Activated CD4-positive, alpha-beta T cell treated with anti-CD3 and anti-CD28 coated beads, Interleukin-2, amount 10 ng/mL, durations not matched to agents 24 days and 14 days (primary cell): ENCODE data around the gene UGT2B11. TPM values are rescaled to one million over a fixed set of nuclear protein-coding genes. Genes with fewer than 3 reads are reported as not detected.
"Not testable (repeated sequence)": the region's sequence is repeated elsewhere in the genome, so short reads cannot be mapped to it uniquely, and the experiment has no call there.

Experiments
- DNase-seq: peaks from one replicate; pipeline ENCODE4 v3.0.0; 2022
- H3K27ac Mint-ChIP-seq: one replicate; pipeline ENCODE4 v1.8.0; 2022; ENCODE audit warnings: mild to moderate bottlenecking, mixed read lengths
- H3K27me3 Mint-ChIP-seq: one replicate; pipeline ENCODE4 v1.8.0; 2022; ENCODE audit warnings: mixed read lengths
- H3K36me3 Mint-ChIP-seq: one replicate; pipeline ENCODE4 v1.8.0; 2022; ENCODE audit warnings: low read depth, mild to moderate bottlenecking, mixed read lengths
- H3K4me1 Mint-ChIP-seq: one replicate; pipeline ENCODE4 v1.8.0; 2021; ENCODE audit warnings: mixed read lengths
- H3K4me3 Mint-ChIP-seq: one replicate; pipeline ENCODE4 v1.8.0; 2022; ENCODE audit warnings: mild to moderate bottlenecking, moderate library complexity, mixed read lengths
- H3K9me3 Mint-ChIP-seq: one replicate; pipeline ENCODE4 v1.8.0; 2021; ENCODE audit warnings: mixed read lengths
- intact Hi-C: fragments of 100-400 bp; cut with micrococcal nuclease; formaldehyde crosslinking; loops from one replicate; pipeline ENCODE4 v1.15.1; 2023
- total RNA-seq: library from RNA; stranded (reverse); gene quantifications from 2 replicates; pipeline ENCODE4 v1.2.3, GENCODE V29; 2022

Gene UGT2B11
- not detected in 2 replicates for total RNA-seq

DNA sequence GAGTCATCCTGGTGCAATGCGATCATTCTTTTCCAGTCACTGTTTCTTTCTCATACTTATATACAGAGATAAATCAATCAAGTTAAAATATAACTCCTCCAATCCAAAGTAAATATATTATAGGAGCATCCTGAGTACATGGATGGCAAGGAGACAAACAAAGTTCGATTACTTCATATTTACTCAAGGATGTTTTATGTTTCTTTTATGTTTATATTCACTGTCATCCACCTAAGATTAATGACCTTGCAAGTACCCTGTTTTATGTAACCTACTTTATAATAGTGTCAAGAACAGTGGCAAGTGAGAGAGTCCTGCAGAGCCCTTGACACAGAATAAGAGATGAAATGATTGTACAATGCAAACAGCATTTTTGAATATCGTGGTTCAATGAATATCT, at the start of gene UGT2B11:
UGT2B11 (minus strand) TSS at position 33 of the 400 bp plus-strand sequence; CDS start at position 7, 26 bp downstream.
- H3K36me3 Mint-ChIP-seq = no peaks in the 10 kb centered on the region
- H3K4me1 Mint-ChIP-seq = no peaks in the 10 kb centered on the region
- no peak within 1 kb of the TSS for H3K4me3 Mint-ChIP-seq
- intact Hi-C loops = no loop called here
- H3K27me3 Mint-ChIP-seq = no peaks in the 10 kb centered on the region
- DNase-seq = no peak
- H3K27ac Mint-ChIP-seq = no peak within 1 kb of the TSS
- H3K9me3 Mint-ChIP-seq = no peaks in the 10 kb centered on the region

DNA sequence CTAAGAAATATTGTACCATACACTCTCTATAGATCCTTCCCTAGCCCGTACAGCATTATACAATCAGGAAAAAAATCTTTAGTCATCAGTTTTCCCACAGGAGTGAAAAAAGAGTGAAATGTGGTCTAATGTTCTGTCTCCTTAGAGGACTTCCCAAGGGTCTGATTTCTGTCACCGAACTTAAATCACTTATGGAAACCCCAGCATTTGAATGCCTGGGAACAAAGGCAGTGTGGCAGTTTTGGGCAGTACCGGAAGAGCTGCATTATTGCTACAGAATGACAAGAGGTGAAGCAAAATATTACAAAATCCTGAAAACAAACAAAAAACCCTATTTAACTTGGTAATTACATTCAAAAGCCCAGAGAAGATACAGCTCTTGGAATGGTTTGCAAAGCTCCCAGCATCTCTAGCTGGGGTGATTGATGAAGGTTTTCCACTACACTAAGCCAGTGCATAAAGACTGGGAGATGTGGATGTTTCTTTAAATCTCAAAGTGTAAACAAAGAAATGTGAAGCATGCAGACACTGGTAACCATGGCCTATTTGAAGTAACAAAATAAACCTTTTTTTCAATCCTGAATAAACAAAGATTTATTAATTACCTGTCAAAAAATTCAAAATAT, 38.7 kb upstream of the UGT2B11 start:
- H3K4me3 Mint-ChIP-seq, DNase-seq, H3K4me1 Mint-ChIP-seq, H3K36me3 Mint-ChIP-seq, H3K27me3 Mint-ChIP-seq, H3K9me3 Mint-ChIP-seq, H3K27ac Mint-ChIP-seq, intact Hi-C loops: not testable (repeated sequence)

DNA sequence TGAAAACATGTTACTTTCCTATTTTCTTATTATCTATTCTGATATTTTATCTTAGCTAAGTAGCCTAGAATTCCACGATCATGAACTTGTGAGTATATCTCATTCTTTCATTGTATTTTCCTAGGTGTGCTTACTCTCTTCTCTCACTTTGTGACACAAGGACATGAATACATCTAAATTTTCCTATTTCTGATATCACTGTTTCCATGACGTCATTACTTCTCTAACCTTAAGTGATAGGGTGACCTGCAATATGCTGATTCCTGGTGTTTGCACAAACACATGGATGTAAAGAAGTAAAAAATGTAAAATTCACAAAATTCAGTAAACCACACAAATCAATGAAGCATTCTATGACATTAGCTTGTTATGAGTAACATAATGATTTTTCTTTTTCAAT, 36.3 kb upstream of the UGT2B11 start:
- H3K27me3 Mint-ChIP-seq, DNase-seq, H3K4me3 Mint-ChIP-seq, H3K36me3 Mint-ChIP-seq, H3K4me1 Mint-ChIP-seq, H3K27ac Mint-ChIP-seq, H3K9me3 Mint-ChIP-seq, intact Hi-C loops: not testable (repeated sequence)

DNA sequence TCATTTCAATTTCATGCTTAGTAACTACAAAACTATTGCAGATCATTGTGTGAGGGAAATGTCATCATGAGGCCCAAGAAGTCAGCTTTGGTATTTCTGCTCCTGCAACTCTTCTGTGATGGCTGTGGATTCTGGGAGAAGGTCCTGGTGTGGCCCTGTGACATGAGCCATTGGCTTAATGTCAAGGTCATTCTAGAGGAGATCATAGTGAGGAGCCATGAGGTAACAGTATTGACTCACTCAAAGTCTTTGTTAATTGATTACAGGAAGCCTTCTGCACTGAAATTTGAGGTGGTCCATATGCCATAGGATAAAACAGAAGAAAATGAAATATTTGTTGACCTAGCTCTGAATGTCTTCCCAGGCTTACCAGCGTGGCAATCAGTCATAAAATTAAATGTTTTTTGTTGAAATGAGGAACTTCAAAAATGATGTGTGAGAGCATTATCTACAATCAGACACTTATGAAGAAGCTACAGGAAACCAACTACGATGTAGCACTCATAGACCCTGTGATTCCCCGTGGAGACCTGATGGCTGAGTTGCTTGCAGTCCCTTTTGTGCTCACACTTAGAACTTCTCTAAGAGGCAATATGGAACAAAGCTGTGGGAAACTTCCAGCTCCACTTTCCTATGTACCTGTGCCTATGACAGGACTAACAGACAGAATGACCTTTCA, 28.2 kb upstream of the UGT2B11 start:
- intact Hi-C loops, H3K9me3 Mint-ChIP-seq, H3K27me3 Mint-ChIP-seq, H3K4me3 Mint-ChIP-seq, DNase-seq, H3K27ac Mint-ChIP-seq, H3K4me1 Mint-ChIP-seq, H3K36me3 Mint-ChIP-seq: not testable (repeated sequence)

DNA sequence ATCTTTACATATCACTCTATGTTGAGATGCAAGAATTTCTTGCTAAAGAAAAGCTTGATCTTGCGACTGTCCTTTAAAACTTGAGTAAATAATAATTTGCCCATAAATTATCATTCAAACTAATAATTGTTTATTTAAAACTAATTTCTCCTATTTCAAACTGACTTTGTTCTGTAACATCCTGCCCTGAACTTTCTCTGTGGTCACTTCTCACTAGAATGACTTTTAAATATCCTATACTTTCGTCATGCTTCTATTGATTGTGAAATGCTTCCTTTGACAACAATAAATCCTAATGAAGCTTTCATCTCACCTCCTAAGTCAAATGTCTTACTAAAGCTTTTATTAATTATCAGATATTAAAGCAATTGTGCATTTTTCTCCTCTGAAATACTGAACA, 27.2 kb upstream of the UGT2B11 start:
- H3K9me3 Mint-ChIP-seq, H3K27me3 Mint-ChIP-seq, H3K4me3 Mint-ChIP-seq, H3K36me3 Mint-ChIP-seq, intact Hi-C loops, H3K4me1 Mint-ChIP-seq, H3K27ac Mint-ChIP-seq, DNase-seq: not testable (repeated sequence)

DNA sequence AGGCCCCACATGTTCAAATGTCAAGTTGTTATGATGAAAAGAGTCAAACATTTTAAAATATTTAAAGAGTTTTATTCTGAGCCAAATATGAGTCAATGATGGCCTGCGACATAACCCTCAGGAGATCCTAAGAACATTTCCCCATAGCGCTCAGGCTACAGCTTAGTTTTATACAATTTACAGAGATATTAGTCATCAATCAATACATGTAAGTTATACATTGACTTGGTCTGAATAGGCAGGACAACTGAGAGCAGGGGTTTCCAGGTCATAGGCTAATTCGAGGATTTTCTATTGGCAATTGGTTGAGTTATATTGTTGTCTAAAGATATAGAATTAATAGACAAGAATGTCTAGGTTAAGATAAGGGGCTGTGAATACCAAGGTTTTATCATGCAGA, 26.2 kb upstream of the UGT2B11 start:
- H3K4me3 Mint-ChIP-seq, intact Hi-C loops, H3K27ac Mint-ChIP-seq, H3K36me3 Mint-ChIP-seq, H3K4me1 Mint-ChIP-seq, H3K27me3 Mint-ChIP-seq, H3K9me3 Mint-ChIP-seq, DNase-seq: not testable (repeated sequence)

GRCh38 chr4:69239557-69240168, 25.1 kb upstream of the UGT2B11 start:
- intact Hi-C loops = no loop called here
- no peak overlapping the region for H3K27ac Mint-ChIP-seq
- no peaks in the 10 kb centered on the region for H3K4me1 Mint-ChIP-seq
- no peak overlapping the region for H3K4me3 Mint-ChIP-seq
- H3K27me3 Mint-ChIP-seq = no peaks in the 10 kb centered on the region
- DNase-seq = no peak
- no peaks in the 10 kb centered on the region for H3K36me3 Mint-ChIP-seq
- H3K9me3 Mint-ChIP-seq = no peaks in the 10 kb centered on the region

- H3K27ac Mint-ChIP-seq = no peak overlapping the region
- no peaks in the 10 kb centered on the region for H3K36me3 Mint-ChIP-seq
- H3K27me3 Mint-ChIP-seq = no peaks in the 10 kb centered on the region
- H3K4me1 Mint-ChIP-seq = no peaks in the 10 kb centered on the region
- intact Hi-C loops = no loop called here
- no peak for DNase-seq
- H3K9me3 Mint-ChIP-seq = no peaks in the 10 kb centered on the region
- H3K4me3 Mint-ChIP-seq = no peak overlapping the region
These were observed 24.5 kb upstream of the UGT2B11 start for GRCh38 chr4:69239092-69239491.

DNA sequence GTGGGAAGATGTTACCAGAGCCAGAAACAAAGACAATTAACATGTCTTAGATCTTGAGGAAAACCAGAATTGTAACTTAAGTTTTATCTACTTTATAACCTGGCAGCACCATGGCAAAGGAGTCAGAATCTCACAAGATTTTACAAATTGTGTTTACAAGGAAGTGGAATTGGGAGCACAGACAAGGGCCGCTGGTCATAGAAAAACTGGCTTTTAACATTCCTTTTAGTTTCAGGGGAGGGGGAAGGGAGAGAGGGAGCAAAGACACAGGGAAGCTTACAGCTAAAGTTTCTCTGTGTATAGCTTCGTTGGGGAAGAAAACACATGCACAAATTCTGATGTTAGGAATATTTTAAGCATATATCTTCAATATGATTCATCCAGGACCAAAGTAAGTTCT, 10.3 kb upstream of the UGT2B11 start:
- intact Hi-C loops = no loop called here
- no peaks in the 10 kb centered on the region for H3K4me1 Mint-ChIP-seq

DNA sequence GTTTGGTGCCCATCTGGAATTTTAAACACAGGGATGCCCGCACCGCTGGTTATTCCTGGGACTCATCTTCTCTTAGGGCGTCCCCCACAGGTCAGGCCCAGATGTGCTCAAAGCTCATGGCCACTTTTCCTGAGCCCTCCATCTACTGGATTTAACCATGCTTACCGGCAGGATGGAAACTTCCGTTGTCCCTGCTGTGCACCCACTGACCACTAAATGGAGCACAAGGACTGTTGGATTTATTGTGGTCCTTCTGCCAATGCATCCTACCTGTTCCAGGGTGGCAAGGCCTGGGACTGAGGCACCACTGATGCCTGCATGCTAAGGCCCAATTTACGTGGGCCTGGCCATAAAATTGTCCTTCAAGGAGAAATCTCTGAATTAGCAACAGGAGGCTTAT, 8.7 kb upstream of the UGT2B11 start:
- DNase-seq, H3K27me3 Mint-ChIP-seq, H3K36me3 Mint-ChIP-seq, intact Hi-C loops, H3K9me3 Mint-ChIP-seq, H3K27ac Mint-ChIP-seq, H3K4me1 Mint-ChIP-seq, H3K4me3 Mint-ChIP-seq: not testable (repeated sequence)

More for the DNA sequence above, 10.3 kb upstream of the UGT2B11 start:
- H3K36me3 Mint-ChIP-seq = no peaks in the 10 kb centered on the region
- DNase-seq = no peak
- H3K9me3 Mint-ChIP-seq = no peaks in the 10 kb centered on the region
- no peak overlapping the region for H3K4me3 Mint-ChIP-seq
- H3K27ac Mint-ChIP-seq = no peak overlapping the region
- H3K27me3 Mint-ChIP-seq = no peaks in the 10 kb centered on the region

DNA sequence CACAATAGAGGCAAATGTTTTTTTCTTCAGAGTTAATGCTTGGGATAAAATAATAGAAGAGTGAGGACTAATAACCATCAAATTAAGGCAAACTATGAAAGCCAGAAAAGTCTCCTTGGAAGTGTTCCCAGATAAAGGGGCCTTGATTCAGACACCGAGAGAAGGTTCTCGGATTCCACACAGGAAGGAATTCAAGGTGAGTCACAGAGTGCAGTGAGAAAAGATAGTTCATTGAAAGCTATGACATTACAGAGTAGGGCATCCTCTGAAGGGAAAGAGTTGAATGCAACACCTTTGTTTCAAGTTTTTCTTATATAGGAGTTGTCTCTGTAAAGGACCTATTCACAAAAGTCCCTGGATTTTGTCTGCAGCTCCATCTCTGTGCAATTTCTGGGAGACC, 3.9 kb upstream of the UGT2B11 start:
- H3K9me3 Mint-ChIP-seq, H3K4me3 Mint-ChIP-seq, H3K4me1 Mint-ChIP-seq, DNase-seq, intact Hi-C loops, H3K36me3 Mint-ChIP-seq, H3K27me3 Mint-ChIP-seq, H3K27ac Mint-ChIP-seq: not testable (repeated sequence)

DNA sequence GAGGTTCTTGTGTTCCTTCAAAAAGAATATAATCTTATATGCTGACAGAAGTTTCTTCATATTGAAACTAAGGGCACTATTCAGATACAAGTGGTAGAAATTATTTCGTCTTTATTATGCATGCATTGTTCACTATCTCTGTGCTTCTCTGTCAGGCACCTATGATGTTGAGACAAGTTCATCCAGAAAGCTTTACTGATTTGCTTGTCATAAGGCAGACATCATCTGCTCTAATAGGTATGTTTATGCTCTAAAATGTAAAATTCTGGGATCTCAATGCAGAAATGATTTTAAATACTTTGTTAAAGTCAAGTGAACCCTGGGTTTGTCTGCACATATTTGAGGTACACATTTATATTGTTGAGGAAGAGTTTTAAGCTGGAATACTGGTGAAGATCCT, 3.6 kb downstream of the UGT2B11 start:
- intact Hi-C loops = no loop called here
- Mint-ChIP-seq H3K36me3 (no peaks in the 10 kb centered on the region), H3K27me3 (no peaks in the 10 kb centered on the region), H3K4me3 (no peak overlapping the region), H3K4me1 (no peaks in the 10 kb centered on the region), H3K9me3 (no peaks in the 10 kb centered on the region), H3K27ac (no peak overlapping the region)
- DNase-seq = no peak

DNA sequence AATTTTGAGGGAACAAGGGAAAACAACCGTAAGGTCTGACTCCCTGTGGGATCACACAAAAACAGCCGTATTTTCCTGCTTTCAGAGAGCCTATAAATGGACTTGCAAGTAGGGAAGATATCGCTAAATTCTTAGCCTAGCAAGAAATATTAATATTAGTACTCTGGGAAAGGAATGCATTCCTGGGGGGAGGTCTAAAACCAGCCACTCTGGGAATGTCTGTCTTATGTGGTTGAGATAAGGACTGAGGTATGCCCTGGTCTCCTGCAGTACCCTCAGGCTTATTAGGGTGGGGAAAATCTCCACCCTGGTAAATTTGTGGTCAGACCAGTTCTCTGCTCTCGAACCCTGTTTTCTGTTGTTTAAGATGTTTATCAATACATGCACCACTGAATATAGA, 16.0 kb downstream of the UGT2B11 start:
- H3K4me1 Mint-ChIP-seq, intact Hi-C loops, H3K4me3 Mint-ChIP-seq, H3K27ac Mint-ChIP-seq, DNase-seq, H3K9me3 Mint-ChIP-seq, H3K27me3 Mint-ChIP-seq, H3K36me3 Mint-ChIP-seq: not testable (repeated sequence)

- H3K4me1 Mint-ChIP-seq = no peaks in the 10 kb centered on the region
- no peaks in the 10 kb centered on the region for H3K36me3 Mint-ChIP-seq
- H3K4me3 Mint-ChIP-seq = no peak overlapping the region
- intact Hi-C loops = no loop called here
- H3K9me3 Mint-ChIP-seq = peaks cover 4% of the 10 kb centered on the region
- no peak overlapping the region for H3K27ac Mint-ChIP-seq
- DNase-seq = no peak
- no peaks in the 10 kb centered on the region for H3K27me3 Mint-ChIP-seq
These were observed 18.2 kb downstream of the UGT2B11 start for GRCh38 chr4:69196209-69196965.
